Measurements from ENCODE around the gene FBXO24.

GRCh38 chr7:100563809-100564400, 22.2 kb upstream of the FBXO24 start:
- TF ChIP-seq, protein P1, sequence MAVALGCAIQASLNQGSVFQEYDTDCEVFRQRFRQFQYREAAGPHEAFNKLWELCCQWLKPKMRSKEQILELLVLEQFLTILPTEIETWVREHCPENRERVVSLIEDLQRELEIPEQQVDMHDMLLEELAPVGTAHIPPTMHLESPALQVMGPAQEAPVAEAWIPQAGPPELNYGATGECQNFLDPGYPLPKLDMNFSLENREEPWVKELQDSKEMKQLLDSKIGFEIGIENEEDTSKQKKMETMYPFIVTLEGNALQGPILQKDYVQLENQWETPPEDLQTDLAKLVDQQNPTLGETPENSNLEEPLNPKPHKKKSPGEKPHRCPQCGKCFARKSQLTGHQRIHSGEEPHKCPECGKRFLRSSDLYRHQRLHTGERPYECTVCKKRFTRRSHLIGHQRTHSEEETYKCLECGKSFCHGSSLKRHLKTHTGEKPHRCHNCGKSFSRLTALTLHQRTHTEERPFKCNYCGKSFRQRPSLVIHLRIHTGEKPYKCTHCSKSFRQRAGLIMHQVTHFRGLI (tag by site-specific recombination; IDR thresholded peaks at IDR 0.05): 0 out of 2 replicates have a peak, but pooled peaks have one; percentile 35
- TF ChIP-seq ZNF335 (tag by site-specific recombination; conservative IDR thresholded peaks at IDR 0.05) (no peak), ZSCAN5A (tag by site-specific recombination; IDR thresholded peaks at IDR 0.05) (no peak), ZNF350 (tag by site-specific recombination; IDR thresholded peaks at IDR 0.05) (no peak), CTCF (tag by site-specific recombination; IDR thresholded peaks at IDR 0.05) (peak; percentile 89), YY1 (tag by site-specific recombination; IDR thresholded peaks at IDR 0.05) (no peak), MEIS1 (CRISPR knock-in tag; IDR thresholded peaks at IDR 0.05; ENCODE audit: borderline replicate concordance) (no peak), KLF1 (tag by site-specific recombination; IDR thresholded peaks at IDR 0.05) (no peak)
- TF ChIP-seq, protein P2, sequence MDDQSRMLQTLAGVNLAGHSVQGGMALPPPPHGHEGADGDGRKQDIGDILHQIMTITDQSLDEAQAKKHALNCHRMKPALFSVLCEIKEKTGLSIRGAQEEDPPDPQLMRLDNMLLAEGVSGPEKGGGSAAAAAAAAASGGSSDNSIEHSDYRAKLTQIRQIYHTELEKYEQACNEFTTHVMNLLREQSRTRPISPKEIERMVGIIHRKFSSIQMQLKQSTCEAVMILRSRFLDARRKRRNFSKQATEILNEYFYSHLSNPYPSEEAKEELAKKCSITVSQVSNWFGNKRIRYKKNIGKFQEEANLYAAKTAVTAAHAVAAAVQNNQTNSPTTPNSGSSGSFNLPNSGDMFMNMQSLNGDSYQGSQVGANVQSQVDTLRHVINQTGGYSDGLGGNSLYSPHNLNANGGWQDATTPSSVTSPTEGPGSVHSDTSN (CRISPR knock-in tag; IDR thresholded peaks at IDR 0.05): no peak
